ENCODE measurements around the gene CACNB4. TPM values are rescaled to one million over a fixed set of nuclear protein-coding genes. Genes with fewer than 3 reads are reported as not detected.

The CACNB4 gene
- total and polyA plus RNA-seq, 10 of the 15 experiments (the other 5 are each of a cell fraction or from before 2014, with no cell fraction given), result 2.0 to 21.6 (median 9.3) TPM

DNA sequence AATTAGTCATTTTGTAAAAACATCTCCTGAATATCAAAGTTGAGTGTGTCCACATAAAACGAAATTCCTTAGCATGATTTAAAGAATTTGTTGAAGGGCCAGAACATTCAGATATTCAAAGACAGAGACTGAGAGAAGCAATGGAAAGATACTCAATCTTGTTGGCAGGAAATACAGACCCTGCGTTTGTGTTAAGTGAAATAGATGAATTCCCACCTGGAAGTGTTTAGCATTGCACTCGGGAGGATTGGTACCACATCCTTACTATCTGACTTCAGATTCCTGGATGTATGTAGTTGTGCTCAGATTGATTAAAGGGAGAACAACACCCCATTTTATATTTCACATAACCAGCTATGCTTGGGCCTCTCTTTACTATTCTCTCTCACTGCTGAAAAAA lies 260.9 kb downstream of the CACNB4 start (continued):
- TF ChIP-seq, protein P1, sequence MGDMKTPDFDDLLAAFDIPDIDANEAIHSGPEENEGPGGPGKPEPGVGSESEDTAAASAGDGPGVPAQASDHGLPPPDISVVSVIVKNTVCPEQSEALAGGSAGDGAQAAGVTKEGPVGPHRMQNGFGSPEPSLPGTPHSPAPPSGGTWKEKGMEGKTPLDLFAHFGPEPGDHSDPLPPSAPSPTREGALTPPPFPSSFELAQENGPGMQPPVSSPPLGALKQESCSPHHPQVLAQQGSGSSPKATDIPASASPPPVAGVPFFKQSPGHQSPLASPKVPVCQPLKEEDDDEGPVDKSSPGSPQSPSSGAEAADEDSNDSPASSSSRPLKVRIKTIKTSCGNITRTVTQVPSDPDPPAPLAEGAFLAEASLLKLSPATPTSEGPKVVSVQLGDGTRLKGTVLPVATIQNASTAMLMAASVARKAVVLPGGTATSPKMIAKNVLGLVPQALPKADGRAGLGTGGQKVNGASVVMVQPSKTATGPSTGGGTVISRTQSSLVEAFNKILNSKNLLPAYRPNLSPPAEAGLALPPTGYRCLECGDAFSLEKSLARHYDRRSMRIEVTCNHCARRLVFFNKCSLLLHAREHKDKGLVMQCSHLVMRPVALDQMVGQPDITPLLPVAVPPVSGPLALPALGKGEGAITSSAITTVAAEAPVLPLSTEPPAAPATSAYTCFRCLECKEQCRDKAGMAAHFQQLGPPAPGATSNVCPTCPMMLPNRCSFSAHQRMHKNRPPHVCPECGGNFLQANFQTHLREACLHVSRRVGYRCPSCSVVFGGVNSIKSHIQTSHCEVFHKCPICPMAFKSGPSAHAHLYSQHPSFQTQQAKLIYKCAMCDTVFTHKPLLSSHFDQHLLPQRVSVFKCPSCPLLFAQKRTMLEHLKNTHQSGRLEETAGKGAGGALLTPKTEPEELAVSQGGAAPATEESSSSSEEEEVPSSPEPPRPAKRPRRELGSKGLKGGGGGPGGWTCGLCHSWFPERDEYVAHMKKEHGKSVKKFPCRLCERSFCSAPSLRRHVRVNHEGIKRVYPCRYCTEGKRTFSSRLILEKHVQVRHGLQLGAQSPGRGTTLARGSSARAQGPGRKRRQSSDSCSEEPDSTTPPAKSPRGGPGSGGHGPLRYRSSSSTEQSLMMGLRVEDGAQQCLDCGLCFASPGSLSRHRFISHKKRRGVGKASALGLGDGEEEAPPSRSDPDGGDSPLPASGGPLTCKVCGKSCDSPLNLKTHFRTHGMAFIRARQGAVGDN (IDR thresholded peaks at IDR 0.05), result no peak
- TF ChIP-seq SUZ12 (IDR thresholded peaks at IDR 0.05; ENCODE audit: unreplicated experiment) (no peak), IKZF2 (IDR thresholded peaks at IDR 0.05) (no peak)

DNA sequence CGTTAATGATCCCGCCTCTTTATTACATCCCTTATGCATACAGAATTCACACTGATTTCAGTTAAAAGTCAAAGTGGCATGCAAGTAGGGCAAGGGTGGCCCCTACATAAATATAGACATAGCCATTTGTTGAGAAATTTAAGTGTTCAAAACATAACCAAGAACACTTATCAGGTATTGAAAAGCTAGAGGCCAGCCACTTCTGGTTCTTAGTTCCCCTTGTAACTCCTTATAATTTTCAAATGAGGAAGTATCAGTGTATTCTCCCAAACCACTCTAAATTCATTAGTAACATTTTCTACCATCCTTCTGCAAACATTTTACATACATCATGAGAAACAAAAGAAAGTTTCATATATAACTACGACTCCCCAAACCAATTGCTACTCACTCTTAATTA lies 264.9 kb downstream of the CACNB4 start:
- ChIA-PET POLR2A (no interaction called here), CTCF (interaction anchor here (1.1 to 1.5 kb wide), 2 partner anchors 14 to 29 kb away, joined by 3 to 4 read pairs; no protein-coding TSS in a partner anchor), SMC1A (ENCODE audit: uncharacterized antibody, unreplicated experiment) (interaction anchor here (1.3 kb wide), 1 partner anchor 29 kb away, joined by 3 read pairs; no protein-coding TSS in a partner anchor), RAD21 (ENCODE audit: unreplicated experiment) (no interaction called here)
- DNase-seq (ENCODE audit: low read depth, low spot score) (no peak), ATAC-seq (peak; percentile 73), FAIRE-seq (peak; percentile 74)
- Histone ChIP-seq H3K9me3 (replicated peaks; ENCODE audit: control insufficient read depth, insufficient read depth, low read length) (no peaks in the 10 kb centered on the region), H2AFZ (ENCODE audit: control insufficient read depth, low read depth, low read length) (no peak overlapping the region), H3K79me2 (ENCODE audit: control insufficient read depth, insufficient read depth, low read length) (no peaks in the 10 kb centered on the region), H3K4me1 (ENCODE audit: control insufficient read depth, insufficient read depth, low read length) (peaks cover 7% of the 10 kb centered on the region; the same call in 1 of the 2 replicates), H3K36me3 (ENCODE audit: control insufficient read depth in 2 of 2, insufficient read depth in 2 of 2, low read length in 1 of 2) (no peaks in the 10 kb centered on the region), H3K9ac (ENCODE audit: control insufficient read depth, insufficient read depth, low read length) (no peak overlapping the region), H3K27me3 (replicated peaks in 1 of 2; ENCODE audit: control insufficient read depth in 2 of 2, insufficient read depth in 2 of 2, low read length in 1 of 2) (no peaks in the 10 kb centered on the region), H3K4me3 (no peak overlapping the region), H3K4me2 (ENCODE audit: control insufficient read depth, insufficient read depth) (peak overlapping the region; percentile 32; the same call in 1 of the 2 replicates), H4K20me1 (ENCODE audit: control insufficient read depth, insufficient read depth) (no peaks in the 10 kb centered on the region), H3K27ac (ENCODE audit: control insufficient read depth, insufficient read depth) (no peak overlapping the region)
- intact Hi-C loops (cut with micrococcal nuclease; ENCODE audit: unreplicated experiment) (no loop called here), in situ Hi-C loops (cut with MboI) (no loop called here)
- TF ChIP-seq NFYB (IDR thresholded peaks at IDR 0.05; ENCODE audit: insufficient read depth, low read depth, low read length), result no peak
- TF ChIP-seq CHD1 (IDR thresholded peaks at IDR 0.05; ENCODE audit: low read depth, low read length), result no peak
- TF ChIP-seq RUNX3 (IDR thresholded peaks at IDR 0.05; ENCODE audit: low read length), result peak; percentile 21; the same call in 1 of the 2 replicates
- no peak for TF ChIP-seq CREM (IDR thresholded peaks at IDR 0.05; ENCODE audit: low read depth)
- TF ChIP-seq, protein P2, sequence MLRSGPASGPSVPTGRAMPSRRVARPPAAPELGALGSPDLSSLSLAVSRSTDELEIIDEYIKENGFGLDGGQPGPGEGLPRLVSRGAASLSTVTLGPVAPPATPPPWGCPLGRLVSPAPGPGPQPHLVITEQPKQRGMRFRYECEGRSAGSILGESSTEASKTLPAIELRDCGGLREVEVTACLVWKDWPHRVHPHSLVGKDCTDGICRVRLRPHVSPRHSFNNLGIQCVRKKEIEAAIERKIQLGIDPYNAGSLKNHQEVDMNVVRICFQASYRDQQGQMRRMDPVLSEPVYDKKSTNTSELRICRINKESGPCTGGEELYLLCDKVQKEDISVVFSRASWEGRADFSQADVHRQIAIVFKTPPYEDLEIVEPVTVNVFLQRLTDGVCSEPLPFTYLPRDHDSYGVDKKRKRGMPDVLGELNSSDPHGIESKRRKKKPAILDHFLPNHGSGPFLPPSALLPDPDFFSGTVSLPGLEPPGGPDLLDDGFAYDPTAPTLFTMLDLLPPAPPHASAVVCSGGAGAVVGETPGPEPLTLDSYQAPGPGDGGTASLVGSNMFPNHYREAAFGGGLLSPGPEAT (IDR thresholded peaks at IDR 0.05; ENCODE audit: low read depth), result 0 out of 2 replicates have a peak, but pooled peaks have one; percentile 18
- no peak for TF ChIP-seq ATF7 (IDR thresholded peaks at IDR 0.05; ENCODE audit: low read depth)
- TF ChIP-seq, protein P3, sequence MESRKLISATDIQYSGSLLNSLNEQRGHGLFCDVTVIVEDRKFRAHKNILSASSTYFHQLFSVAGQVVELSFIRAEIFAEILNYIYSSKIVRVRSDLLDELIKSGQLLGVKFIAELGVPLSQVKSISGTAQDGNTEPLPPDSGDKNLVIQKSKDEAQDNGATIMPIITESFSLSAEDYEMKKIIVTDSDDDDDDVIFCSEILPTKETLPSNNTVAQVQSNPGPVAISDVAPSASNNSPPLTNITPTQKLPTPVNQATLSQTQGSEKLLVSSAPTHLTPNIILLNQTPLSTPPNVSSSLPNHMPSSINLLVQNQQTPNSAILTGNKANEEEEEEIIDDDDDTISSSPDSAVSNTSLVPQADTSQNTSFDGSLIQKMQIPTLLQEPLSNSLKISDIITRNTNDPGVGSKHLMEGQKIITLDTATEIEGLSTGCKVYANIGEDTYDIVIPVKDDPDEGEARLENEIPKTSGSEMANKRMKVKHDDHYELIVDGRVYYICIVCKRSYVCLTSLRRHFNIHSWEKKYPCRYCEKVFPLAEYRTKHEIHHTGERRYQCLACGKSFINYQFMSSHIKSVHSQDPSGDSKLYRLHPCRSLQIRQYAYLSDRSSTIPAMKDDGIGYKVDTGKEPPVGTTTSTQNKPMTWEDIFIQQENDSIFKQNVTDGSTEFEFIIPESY (IDR thresholded peaks at IDR 0.05), result no peak
- TF ChIP-seq, protein P4, sequence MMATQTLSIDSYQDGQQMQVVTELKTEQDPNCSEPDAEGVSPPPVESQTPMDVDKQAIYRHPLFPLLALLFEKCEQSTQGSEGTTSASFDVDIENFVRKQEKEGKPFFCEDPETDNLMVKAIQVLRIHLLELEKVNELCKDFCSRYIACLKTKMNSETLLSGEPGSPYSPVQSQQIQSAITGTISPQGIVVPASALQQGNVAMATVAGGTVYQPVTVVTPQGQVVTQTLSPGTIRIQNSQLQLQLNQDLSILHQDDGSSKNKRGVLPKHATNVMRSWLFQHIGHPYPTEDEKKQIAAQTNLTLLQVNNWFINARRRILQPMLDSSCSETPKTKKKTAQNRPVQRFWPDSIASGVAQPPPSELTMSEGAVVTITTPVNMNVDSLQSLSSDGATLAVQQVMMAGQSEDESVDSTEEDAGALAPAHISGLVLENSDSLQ (IDR thresholded peaks at IDR 0.05), result no peak
- 61% methylated on average over 3 of the region's 3 CpGs for WGBS (ENCODE audit: insufficient coverage, insufficient replicate concordance, low lambda C conversion rate, missing lambda C conversion rate)
- BruUV-seq (replicated peaks), result no TSS peak
